ENCODE data around the gene CALD1.
A peak's percentile ranks its signal among the peaks of the same experiment; 100 is the strongest.

CALD1 gene

DNA sequence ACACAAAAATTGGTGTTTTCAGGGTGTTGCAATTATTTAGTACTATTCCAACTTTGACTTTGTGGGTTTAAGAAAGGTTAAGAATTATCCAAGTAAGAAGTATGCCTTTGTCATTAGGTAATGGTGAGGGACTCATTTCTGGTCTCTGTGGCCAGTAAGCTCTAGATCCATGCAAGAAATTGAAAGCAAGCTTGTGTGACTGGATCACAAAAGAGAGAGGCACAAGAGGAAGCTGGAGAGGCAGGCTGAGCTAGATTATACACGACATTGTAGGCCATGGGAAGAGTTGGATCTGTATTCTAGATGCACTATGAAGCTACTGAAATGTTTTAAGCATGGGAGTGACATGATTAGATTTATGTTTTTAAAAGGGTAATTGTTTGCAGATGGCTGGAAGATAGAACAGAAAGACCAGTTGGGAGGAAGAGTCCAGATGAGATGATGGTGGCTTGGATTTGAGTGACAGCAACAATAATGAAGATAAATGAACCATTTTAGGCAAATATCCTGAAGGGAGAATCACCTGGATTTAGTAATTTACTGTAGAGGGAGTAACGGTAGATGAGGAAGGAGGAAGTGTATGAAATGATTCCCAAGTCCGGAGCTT is 50.0 kb downstream of the CALD1 start:
- no peak for DNase-seq

DNA sequence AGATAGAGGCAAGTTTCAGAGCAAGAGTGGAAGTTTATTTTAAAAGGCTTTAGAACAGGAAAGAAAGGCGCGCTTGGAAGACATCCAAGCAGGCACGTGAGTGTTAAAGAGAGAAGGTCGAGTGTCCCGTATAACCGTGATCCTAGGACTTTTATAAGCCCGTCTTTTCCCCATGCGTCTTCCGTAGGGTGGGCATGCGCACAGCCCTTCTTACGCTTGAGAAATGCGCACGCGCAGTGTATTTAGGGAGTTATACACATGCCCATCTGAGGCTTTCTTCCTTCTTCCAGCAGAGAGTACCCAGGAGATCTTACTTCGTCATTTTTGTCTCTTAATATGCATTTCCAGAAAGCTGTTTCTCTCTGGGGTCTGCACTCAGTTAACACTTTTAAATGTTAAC is 52.4 kb downstream of the CALD1 start:
- DNase-seq = no peak

- DNase-seq = no peak
Measured at GRCh38 chr7:134832367-134832766, 52.9 kb downstream of the CALD1 start.

DNA sequence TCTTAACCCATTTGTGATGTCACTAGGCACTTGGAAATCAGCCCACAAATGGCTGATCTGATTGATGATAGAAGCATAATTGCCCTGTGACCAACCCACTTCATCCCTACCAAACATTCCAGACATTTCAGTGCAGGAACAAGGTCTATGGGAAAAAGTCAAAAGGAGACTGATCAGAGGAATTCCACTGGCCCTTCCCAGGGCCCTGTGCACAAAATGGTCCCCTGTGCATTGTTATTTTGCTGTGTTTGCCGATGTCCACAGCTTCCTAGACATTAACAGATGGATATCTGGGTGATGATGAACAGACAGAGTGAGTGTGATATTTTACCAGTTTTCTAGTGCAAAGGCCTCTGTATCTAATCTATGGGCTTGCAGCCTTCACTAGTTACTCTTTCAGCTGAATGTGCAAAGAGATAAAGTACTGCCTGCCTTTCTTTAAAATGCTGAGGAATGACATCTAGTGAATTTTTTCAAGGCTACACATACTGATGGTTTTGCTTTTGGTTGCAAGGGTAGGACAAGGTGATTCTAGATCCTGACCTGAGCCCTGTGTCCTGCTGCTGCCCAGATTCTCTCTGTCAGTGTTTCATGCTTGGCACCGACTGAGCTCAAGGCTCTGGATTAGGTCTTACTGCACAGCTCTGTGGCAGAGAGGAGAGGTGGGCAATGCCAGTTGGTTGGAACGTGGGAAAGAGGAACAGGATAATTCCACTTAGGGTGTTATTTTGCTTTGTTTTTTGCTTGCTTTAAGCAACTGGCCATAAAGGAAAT is 55.4 kb downstream of the CALD1 start:
- DNase-seq = no peak

GRCh38 chr7:134835463-134835823 is 56.0 kb downstream of the CALD1 start:
- no peak for DNase-seq

DNA sequence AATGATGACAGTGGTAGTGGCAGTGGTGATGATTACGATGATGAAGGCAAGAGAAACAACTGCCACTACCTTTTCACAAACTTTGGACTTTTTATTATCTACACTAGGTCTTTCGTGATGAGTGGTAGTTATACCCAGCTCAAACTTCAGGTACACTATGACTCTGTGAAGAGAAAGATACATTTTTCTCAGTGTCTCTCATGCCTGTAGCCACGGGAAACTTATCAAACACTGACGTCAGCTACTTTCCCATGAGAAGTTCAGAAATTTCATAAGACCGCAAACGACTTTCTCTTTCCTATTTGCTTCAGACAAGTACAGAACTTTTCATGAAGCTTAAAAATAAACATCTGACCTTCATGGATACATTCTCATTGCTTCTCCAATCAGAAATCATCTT is 57.0 kb downstream of the CALD1 start:
- DNase-seq = no peak

DNA sequence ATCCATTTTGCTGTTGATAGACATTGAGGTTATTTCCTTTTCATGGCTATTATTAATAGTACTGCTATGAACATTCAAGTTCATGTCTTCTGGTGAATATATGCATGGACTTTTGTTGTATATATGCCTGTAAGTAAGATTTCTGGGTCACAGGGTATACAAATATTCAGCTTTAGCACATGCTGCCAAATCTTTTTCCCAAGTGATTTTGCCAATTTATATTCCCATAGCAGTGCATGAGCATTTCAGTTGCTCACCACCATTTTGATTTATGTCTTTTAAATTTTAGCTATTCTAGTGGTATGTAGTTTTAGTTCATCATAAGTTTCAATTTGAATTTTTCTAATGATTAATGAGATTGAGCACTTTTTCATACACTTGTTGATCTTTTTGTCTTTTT is 59.9 kb downstream of the CALD1 start:
- no peak for DNase-seq

GRCh38 chr7:134842062-134842461 is 62.6 kb downstream of the CALD1 start:
- no peak for DNase-seq

DNA sequence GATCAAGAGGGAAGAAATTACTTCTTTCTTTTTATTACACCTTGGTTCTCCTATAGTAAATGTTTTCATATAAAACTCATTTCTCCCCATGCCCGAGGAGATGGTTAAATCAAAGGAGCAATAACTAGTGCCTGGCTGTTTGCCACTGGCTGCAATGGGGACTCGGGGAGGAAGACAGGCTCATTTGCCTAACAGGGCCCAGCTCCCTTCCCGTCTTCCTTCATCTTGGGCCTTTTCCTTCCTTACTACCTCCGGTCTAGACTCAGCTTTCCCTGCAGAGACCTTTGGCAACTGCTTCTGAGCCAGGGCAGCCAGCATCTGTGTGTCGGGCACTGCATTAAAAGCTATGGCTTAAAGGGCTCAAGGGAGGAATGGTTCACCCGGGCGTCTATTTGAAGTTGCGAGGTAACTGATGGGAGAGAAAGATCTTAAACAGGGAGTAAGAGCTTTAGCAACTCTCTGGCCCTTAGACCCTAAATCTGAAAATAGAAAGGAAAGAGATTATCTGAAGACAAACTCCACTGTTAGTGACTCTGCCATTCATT is 63.5 kb downstream of the CALD1 start:
- no peak for DNase-seq

GRCh38 chr7:134844200-134844599 is 64.8 kb downstream of the CALD1 start:
- DNase-seq = no peak

DNA sequence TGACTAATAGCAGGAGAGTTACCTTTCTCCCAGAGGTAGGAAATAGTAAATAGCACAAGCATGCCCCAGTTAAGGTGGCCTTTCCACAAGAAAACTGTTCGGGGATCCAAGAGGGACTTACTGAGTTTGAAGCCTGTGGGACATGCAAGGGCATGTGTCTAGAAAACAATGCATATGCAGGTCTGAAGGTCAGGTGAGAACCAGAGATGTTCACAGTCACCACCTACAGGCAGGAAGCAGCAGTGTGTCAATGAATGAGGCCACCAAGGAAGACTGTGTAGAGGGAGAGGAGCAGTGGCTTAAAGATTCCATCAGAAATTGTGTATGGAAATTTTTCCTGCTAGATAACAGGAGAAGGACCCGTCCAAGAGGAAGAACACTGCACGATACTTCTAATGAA is 66.0 kb downstream of the CALD1 start:
- no peak for DNase-seq

GRCh38 chr7:134847851-134848588 is 68.6 kb downstream of the CALD1 start:
- DNase-seq = no peak

DNA sequence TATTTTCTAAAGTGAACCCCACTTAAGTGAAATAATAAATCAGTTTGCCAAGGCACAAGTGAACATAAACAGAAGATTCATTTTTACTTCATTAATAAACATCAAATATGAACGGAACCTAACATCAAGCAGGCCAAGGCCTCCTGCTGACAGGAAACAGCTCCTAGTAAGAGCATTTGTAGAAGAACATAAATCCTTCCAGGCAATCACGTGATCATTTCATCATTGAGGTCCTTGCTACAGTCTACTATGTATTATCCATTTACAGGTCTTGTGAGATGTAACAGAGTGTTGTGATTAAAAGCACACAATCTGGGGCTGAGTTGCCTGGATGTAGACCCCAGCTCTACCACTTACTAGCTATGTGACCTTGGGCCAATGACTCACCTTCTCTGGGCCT is 70.6 kb downstream of the CALD1 start:
- no peak for DNase-seq

DNA sequence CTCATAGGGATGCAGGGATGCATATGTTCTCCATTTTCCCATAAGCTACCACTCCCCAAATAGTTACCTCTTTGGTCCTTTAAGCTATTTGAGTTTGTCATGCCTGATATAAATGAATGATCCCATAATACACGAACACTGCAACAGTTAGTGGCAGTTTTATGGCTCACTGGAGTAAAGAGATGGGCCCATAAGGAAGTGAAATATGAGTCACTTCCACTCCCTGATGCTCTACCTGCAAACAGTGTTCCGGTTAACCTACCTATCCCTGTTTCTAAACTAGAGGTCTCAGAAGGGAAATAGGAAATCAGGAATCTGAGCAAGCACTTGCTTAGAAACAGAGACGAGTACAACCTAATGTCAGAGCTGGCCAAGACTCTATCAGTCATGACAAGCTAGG is 71.7 kb downstream of the CALD1 start:
- no peak for DNase-seq

GRCh38 chr7:134852625-134853024 is 73.2 kb downstream of the CALD1 start:
- DNase-seq = no peak

DNA sequence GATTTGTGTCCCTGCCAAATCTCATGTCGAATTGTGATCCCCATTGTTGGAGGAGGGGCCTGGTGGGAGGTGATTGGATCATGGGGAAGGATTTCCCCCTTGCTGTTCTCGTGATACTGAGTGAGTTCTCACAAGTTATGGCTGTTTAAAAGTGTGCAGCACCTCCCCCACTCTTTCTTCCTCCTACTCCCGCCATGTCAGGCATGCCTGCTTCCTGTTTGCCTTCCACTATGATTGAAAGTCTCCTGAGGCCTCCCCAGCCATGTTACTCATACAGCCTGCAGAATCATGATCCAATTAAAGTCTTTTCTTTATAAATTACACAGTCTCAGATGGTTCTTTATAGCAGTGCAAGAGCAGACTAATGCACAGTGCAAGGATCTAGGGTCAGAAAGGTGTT is 75.4 kb downstream of the CALD1 start:
- no peak for DNase-seq

DNA sequence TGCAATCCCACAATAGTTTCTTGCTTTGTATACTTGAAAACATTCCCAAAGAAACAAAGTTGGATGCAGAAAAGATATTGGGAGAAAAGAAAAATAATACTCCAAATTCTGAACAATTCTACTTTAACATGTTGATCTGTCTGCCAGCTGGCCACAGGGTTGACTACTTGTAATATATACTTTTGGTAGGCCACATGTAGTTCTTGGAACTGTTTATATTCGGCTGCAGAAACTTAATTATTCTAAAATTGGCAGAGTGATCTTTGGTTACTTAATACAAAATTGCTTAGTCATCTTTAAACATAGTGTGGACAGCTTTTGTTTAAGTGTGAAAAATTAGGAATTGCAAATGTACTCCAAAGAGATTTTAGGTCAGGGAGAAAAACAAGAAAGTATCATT is 76.0 kb downstream of the CALD1 start:
- DNase-seq = no peak

- DNase-seq = no peak
Measured at GRCh38 chr7:134856091-134856490, 76.7 kb downstream of the CALD1 start.

GRCh38 chr7:134856691-134857090 is 77.3 kb downstream of the CALD1 start:
- no peak for DNase-seq

DNA sequence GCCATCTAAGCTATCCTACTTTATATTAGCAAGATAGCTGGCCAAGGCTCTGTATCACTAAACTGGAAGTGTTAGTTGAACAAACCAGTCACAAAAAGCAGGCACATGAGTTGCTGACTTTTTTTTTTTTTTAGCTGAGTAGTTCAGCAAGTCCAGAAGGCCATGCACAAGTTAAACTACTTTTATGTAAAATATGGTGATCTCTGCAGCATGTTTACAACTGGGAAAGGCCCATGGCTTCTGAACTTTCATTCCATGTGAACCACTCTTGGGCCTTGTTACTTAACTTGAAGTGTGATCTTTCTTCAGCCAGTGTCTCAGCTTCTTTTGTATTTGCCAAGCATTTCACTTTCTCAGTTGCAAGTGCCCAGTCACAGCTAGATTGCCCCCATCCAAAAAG is 78.5 kb downstream of the CALD1 start:
- DNase-seq = no peak

GRCh38 chr7:134859783-134860182 is 80.3 kb downstream of the CALD1 start:
- DNase-seq = no peak

DNA sequence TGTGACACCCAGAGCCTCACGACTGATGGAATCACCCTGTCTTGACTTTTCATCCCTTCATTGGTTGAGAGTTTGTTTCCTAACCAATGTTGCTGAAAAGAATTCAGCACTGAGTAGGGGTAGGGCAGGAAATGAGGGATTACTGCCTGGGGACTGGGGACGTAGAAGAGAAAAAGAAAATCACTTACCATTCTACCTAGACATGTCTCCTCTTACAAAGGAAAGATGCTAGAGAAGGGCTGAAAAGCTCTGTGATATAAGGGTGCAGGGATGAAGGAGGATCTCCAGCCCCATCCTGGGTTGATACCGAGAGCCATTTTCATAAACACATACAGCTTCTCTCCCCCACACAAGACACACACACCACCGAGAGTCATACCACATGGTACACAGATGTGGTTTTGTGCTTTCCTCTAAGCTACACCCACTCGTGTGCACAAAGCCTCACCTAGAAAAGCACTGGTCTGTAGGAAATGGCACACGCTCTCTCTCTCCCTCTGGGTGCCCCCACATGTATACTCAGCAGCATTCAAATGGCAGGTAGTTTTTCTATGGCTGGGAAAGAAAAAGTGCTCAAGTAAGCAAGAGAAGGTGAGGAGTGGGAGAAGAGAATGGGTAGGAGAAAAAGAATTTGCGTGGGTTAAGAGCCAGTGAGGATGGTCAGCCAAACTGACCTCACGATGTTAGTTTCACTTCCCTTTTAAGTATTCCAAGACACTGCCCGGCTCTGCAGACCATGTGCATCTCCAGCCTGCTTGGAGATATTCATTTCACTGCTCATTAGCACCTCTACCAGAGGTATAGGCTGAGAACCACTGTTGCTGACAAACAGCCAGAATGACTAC is 85.8 kb downstream of the CALD1 start:
- DNase-seq = peak; percentile 6

GRCh38 chr7:134866617-134867016 is 87.2 kb downstream of the CALD1 start:
- no peak for DNase-seq

All from stimulated activated naive CD4-positive, alpha-beta T cell treated with Interleukin-2 at 50 U/mL for 16 hours (primary cell).